ENCODE measurements around the gene C6orf120.

The C6orf120 gene

GRCh38 chr6:169659820-169660610 lies 41.9 kb upstream of the C6orf120 start:
- DNase-seq (ENCODE audit: low read depth), result no peak
- H3K4me3 ChIP-seq (ENCODE audit: low read length), result no peak overlapping the region
- TF ChIP-seq CTCF (conservative IDR thresholded peaks at IDR 0.05; ENCODE audit: low read length), result no peak

DNA sequence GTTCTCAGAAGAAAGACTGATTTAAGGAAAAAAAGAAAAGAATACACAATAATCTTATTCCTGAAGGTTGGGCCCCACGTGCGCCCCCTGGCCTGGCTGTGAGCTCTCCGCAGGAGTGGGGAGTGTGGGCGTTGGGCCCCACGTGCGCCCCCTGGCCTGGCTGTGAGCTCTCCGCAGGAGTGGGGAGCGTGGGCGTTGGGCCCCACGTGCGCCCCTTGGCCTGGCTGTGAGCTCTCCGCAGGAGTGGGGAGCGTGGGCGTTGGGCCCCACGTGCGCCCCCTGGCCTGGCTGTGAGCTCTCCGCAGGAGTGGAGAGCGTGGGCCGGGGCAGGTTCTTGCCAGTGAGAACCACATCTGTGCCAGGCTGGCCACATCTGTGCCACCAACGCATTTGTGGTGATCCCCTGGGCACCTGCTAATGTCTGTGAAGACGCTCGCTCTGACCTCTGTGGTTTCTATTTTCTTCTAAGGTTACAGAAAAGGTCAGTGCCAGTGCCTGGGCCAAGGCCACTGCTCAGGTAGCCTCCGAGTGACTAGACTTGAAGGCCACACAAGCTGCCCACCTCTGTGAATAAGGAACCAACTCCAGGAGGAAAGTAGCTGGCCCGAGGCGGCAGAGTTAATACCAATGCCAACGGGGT lies 41.1 kb upstream of the C6orf120 start:
- no peak for DNase-seq (ENCODE audit: low read depth)
- no peak for TF ChIP-seq CTCF (conservative IDR thresholded peaks at IDR 0.05; ENCODE audit: low read length)

GRCh38 chr6:169661391-169661756 lies 40.6 kb upstream of the C6orf120 start:
- no peak overlapping the region for H3K4me3 ChIP-seq (ENCODE audit: low read length)
- DNase-seq (ENCODE audit: low read depth), result no peak
- TF ChIP-seq CTCF (conservative IDR thresholded peaks at IDR 0.05; ENCODE audit: low read length), result no peak

More for the DNA sequence above, 41.1 kb upstream of the C6orf120 start:
- H3K4me3 ChIP-seq (ENCODE audit: low read length), result no peak overlapping the region

DNA sequence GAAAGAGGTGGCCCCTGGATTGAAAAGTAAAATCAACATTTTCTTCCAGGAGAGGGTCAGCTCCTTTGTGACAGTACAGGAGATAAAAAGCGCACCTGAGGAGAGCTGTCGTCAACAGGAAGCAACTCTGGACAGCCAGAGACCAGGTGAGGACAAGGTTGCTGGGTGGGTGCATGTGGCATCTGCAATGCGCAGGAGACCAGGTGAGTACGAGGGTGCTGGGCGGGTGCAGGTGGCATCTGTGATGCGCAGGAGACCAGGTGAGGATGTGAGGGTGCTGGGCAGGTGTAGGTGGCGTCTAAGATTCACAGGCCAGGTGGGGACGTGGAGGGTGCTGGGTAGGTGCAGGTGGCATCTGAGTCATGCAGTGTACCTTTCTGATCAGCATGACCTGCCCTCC lies 38.5 kb upstream of the C6orf120 start:
- TF ChIP-seq CTCF (conservative IDR thresholded peaks at IDR 0.05; ENCODE audit: low read length), result no peak
- DNase-seq (ENCODE audit: low read depth), result no peak
- no peak overlapping the region for H3K4me3 ChIP-seq (ENCODE audit: low read length)

DNA sequence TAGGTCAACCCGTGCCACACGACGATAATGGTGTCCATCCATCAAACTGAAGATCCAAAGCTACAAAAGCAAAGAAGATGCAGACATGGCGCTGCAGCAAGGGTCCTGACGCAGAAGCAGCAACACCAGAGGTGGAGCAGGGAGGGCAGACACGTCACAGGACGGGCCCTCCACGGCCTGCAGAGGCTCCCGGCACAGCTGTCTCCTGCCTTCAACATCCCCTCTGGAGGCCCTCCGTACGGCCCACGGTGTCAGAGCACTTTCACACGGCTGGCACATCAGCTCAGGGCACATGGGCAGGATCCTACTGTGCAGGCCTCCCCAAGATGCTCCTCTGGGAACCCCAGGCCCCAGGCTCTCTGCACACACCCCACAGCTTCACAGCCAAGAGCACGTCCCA lies 37.7 kb upstream of the C6orf120 start:
- DNase-seq (ENCODE audit: low read depth), result no peak
- no peak for TF ChIP-seq CTCF (conservative IDR thresholded peaks at IDR 0.05; ENCODE audit: low read length)
- H3K4me3 ChIP-seq (ENCODE audit: low read length), result no peak overlapping the region

GRCh38 chr6:169665289-169665688 lies 36.6 kb upstream of the C6orf120 start:
- no peak for TF ChIP-seq CTCF (conservative IDR thresholded peaks at IDR 0.05; ENCODE audit: low read length)
- no peak for DNase-seq (ENCODE audit: low read depth)
- no peak overlapping the region for H3K4me3 ChIP-seq (ENCODE audit: low read length)

- H3K4me3 ChIP-seq (ENCODE audit: low read length), result no peak overlapping the region
- no peak for TF ChIP-seq CTCF (conservative IDR thresholded peaks at IDR 0.05; ENCODE audit: low read length)
Observed at GRCh38 chr6:169666441-169666840, 35.5 kb upstream of the C6orf120 start.

More at GRCh38 chr6:169666441-169666840, 35.5 kb upstream of the C6orf120 start:
- DNase-seq (ENCODE audit: low read depth), result no peak

Data from AG10803 (cell line).